Fibroblast of villous mesenchyme (primary cell): ENCODE data around the gene SLC24A4. TPM values are rescaled to one million over a fixed set of nuclear protein-coding genes. Genes with fewer than 3 reads are reported as not detected.

Experiments
- DNase-seq: peaks from one replicate; pipeline ENCODE4 v3.0.0-alpha.2; 2010; ENCODE audit warnings: low read depth
- H3K4me3 ChIP-seq: 2 replicates; pipeline ENCODE4 v1.5.1; 2011; ENCODE audit warnings: low read depth, mild to moderate bottlenecking, low read length
- total RNA-seq: library from RNA; depleted of rRNA; stranded (reverse); fragments of >200 nt; gene quantifications from 2 replicates; pipeline ENCODE4 v1.2.3, GENCODE V29; 2012
- TF ChIP-seq, protein P1 (sequence below): IDR thresholded peaks from 2 replicates; pipeline ENCODE4 v1.5.1; 2012; ENCODE audit warnings: low read depth, mild to moderate bottlenecking, low read length; ENCODE audit not compliant: insufficient read depth

The SLC24A4 gene
- total RNA-seq, 1 donor, result not detected

DNA sequence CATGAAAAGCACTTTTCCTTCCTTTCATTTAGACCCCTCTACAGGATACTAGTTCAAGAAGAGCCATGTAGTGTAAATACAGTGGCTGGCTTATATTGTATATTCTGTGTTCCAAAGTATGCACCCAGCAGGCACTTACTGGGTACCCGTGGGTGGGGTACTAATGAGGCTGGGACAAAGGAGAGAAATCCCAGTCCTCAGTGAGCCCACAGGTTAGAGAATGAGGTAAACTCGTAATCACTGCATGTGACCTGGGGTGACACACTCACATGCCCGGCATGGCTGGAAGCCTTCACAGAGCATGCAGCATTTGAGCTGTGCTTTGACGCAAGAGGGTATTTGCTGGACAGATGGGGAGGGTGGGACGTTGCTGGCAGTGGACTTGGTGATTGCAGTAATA, 17.1 kb downstream of the SLC24A4 start:
- DNase-seq, result no peak
- H3K4me3 ChIP-seq, result no peak overlapping the region
- TF ChIP-seq, protein P1, sequence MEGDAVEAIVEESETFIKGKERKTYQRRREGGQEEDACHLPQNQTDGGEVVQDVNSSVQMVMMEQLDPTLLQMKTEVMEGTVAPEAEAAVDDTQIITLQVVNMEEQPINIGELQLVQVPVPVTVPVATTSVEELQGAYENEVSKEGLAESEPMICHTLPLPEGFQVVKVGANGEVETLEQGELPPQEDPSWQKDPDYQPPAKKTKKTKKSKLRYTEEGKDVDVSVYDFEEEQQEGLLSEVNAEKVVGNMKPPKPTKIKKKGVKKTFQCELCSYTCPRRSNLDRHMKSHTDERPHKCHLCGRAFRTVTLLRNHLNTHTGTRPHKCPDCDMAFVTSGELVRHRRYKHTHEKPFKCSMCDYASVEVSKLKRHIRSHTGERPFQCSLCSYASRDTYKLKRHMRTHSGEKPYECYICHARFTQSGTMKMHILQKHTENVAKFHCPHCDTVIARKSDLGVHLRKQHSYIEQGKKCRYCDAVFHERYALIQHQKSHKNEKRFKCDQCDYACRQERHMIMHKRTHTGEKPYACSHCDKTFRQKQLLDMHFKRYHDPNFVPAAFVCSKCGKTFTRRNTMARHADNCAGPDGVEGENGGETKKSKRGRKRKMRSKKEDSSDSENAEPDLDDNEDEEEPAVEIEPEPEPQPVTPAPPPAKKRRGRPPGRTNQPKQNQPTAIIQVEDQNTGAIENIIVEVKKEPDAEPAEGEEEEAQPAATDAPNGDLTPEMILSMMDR, result no peak

DNA sequence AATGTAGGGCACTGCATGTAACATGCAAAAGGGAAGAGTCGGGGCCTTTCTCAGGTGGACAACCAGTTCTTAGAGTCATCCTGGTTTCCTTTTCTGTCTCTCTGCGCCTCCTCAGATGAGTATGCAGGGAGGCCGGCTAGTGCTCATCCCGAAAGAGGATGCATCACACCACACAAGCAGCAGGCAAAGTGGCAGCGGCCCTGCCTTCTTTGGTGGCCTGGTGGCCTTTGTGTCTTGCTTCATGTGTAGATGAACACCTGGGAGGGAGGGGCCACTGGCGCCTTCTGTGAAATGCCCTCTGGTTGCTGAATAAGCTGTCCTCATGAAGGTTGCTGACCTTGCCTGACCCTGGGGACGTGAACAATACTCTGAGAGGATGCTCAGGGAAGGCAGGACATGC, 18.0 kb downstream of the SLC24A4 start:
- no peak overlapping the region for H3K4me3 ChIP-seq
- TF ChIP-seq, protein P1, result no peak
- no peak for DNase-seq

DNA sequence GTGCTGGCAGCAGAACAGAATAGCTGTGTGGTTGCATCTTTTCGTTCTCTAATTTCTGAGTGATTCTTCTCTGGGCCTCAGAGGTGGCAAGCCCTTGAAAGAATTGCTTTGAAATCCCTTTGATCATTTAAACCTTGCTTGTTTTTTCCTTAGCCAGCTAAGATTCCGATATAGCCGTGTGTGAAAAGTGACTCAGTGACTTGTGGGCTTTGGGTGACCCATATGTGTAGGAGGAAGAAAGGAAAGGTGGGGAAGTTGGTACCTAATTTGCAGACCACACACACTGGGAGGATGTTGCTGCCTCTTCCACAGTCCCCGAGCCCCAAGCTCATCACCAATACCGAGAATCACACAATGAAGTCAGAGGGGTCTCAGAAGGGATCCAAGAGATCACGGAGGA, 18.8 kb downstream of the SLC24A4 start:
- TF ChIP-seq, protein P1, result no peak
- DNase-seq, result no peak
- no peak overlapping the region for H3K4me3 ChIP-seq

DNA sequence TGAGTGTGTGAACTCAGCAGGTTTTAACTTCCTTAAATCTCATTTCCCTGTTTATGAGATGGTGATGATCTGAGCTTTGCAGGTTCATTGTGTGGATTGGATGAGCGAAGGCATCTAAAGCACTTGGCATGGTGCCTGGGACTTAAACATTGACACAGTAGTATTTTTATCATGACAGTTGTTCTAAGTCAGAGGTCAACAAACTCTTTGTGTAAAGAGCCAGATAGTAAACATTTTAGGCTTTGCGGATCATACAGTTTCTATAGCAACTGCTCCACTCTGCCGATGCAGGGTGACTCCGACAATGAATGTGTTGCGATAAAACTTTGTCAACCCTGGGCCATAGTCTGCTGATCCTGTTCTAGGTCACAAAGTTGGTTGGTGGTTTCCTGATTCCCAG, 25.2 kb downstream of the SLC24A4 start:
- DNase-seq, result no peak
- no peak overlapping the region for H3K4me3 ChIP-seq
- TF ChIP-seq, protein P1, result no peak

DNA sequence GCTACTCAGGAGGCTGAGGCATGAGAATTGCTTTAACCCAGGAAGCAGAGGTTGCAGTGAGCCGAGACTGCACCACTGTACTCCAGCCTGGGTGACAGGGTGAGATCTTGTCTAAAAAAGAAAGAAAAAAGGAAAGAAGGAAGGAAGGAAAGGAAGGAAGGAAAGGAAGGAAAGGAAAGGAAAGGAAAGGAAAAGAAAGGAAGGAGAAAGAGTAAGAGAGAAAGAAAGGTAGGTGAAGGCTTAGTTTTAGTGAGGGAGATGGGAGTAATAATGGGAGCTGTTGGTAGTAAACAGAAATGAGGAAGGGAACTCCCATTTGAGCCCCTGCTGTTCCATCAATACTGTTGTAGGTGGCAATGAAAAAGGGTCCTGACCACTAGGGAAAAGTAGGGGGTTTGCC, 28.8 kb downstream of the SLC24A4 start:
- DNase-seq, result no peak
- TF ChIP-seq, protein P1, result no peak
- no peak overlapping the region for H3K4me3 ChIP-seq

DNA sequence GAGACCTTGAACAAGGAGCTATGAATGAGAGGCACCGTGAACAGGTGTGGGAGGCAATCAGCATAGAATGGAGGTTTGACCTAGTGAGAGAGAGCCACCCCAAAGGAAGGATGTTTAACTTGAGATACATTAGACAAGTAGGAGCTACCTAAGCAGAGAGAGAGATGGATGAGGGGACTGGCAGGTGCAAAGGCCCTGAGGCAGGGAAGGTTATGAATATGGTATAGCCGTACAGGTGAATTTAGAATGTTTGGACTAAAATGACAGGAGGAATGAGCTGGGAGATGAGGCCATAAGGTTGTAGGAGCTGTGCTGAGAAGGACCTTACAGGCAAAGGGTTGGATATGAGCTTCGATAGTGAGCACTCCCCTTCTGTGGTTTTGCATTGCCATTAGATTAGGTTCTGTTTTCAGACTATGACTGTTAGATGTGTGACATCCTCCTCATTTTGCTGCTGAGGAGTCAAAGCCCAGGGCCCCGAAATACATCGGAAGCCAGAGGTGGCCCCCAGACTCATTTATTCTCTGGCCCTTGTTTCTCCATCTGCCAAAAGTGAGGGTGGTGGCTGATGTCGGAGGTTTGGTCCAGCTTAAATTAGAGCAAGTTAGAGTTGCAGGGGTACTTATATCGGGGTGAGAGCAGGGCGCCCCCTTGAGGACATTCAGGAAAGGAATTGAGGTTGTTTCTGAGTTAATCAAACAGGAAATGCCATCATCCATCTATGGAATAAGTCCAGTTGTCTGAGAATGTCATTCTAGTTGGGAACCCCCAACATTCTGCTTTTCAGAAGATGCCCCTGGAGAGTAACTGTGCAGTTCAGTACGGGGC, 29.4 kb downstream of the SLC24A4 start:
- TF ChIP-seq, protein P1, result peak; percentile 43
- DNase-seq, result peak; percentile 31
- H3K4me3 ChIP-seq, result no peak overlapping the region

DNA sequence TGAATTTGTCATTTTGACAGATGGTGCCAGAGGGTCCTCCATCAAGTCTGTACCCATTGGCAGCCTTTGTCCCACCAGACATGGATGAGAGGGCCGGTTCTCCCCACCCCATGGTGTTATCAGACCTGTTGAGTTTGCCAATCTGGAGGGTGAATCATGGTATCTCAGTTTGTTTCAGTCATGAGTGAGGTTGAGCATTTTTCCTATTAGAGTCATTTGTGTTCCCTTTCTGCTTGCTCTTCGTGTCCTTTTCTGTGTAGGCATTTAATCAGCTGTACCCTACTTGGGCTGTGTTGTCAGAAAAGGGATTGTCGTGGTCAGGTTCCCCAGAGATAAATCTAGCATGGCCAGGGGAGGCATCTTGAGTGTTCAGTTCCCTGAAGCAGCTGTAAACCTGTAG, 30.5 kb downstream of the SLC24A4 start:
- DNase-seq, result no peak
- TF ChIP-seq, protein P1, result no peak
- H3K4me3 ChIP-seq, result no peak overlapping the region
